ENCODE data around the gene PIAS1. TPM values are rescaled to one million over a fixed set of nuclear protein-coding genes. Genes with fewer than 3 reads are reported as not detected.

The PIAS1 gene
- total and polyA plus RNA-seq, 9 of the 15 experiments (the other 6 are each of a cell fraction or from before 2014, with no cell fraction given) = 18.0 to 59.1 (median 28.5) TPM

DNA sequence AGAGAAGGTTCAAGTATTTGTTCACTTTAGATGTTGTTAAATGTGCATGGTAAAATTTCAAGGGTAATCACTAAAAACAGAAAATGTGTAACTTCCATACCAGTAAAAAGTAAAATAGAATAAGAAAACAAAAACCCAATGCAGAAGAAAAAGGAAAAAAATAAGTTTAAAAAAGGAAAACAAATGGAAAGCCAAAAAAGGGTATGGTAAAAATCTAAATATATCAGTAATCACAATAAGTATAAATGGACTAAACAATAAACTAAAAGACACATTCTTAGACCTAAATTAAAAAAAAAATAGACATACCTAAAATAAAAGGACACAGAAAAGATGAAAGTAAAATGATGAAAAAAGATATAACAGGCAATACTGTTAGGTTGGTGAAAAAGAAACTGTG, 184.9 kb downstream of the PIAS1 start:
- BruUV-seq (replicated peaks) = no TSS peak
- no peak overlapping the region for H2AFZ ChIP-seq (ENCODE audit: low read depth, low read length)
- no peaks in the 10 kb centered on the region for H3K9me1 ChIP-seq (ENCODE audit: control insufficient read depth, insufficient read depth, low read length)
- FAIRE-seq = no peak
- no peak for ATAC-seq
- H3K36me3 ChIP-seq (ENCODE audit: control insufficient read depth, insufficient read depth, low read length) = no peaks in the 10 kb centered on the region
- CTCF ChIA-PET (ENCODE audit: low intra/inter-chr PET ratio) = no interaction called here
- no peaks in the 10 kb centered on the region for H3K79me2 ChIP-seq (ENCODE audit: control insufficient read depth, insufficient read depth, low read length)
- H3K4me2 ChIP-seq (ENCODE audit: insufficient read depth, low read length) = no peak overlapping the region
- no peaks in the 10 kb centered on the region; a peak in 2 of 5 replicates for H3K27me3 ChIP-seq (ENCODE audit: control insufficient read depth in 2 of 2, insufficient read depth in 2 of 2, low read length in 2 of 2)
- TF ChIP-seq, protein P1, sequence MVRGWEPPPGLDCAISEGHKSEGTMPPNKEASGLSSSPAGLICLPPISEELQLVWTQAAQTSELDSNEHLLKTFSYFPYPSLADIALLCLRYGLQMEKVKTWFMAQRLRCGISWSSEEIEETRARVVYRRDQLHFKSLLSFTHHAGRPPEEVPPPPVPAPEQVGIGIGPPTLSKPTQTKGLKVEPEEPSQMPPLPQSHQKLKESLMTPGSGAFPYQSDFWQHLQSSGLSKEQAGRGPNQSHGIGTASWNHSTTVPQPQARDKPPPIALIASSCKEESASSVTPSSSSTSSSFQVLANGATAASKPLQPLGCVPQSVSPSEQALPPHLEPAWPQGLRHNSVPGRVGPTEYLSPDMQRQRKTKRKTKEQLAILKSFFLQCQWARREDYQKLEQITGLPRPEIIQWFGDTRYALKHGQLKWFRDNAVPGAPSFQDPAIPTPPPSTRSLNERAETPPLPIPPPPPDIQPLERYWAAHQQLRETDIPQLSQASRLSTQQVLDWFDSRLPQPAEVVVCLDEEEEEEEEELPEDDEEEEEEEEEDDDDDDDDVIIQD (CRISPR knock-in tag; IDR thresholded peaks at IDR 0.05) = no peak
- peak; percentile 98 for TF ChIP-seq ZNF507 (tag; conservative IDR thresholded peaks at IDR 0.05)
- H3K4me3 ChIP-seq = no peak overlapping the region
- H3K4me1 ChIP-seq (replicated peaks in 1 of 2; ENCODE audit: control insufficient read depth in 2 of 2, insufficient read depth in 2 of 2, low read length in 2 of 2) = peaks cover 5% of the 10 kb centered on the region in 2 experiments; a peak in 3 of 5 replicates
- intact Hi-C loops (cut with micrococcal nuclease) (no loop called here), in situ Hi-C loops (cut with MboI) (no loop called here)
- H3K9me3 ChIP-seq (replicated peaks; ENCODE audit: control insufficient read depth, insufficient read depth, low read depth, low read length) = peaks cover 2% of the 10 kb centered on the region; the same call in 1 of the 2 replicates
- H3K9ac ChIP-seq (ENCODE audit: insufficient read depth in 1 of 2, low read depth in 2 of 2, low read length in 2 of 2) = no peak overlapping the region
- POLR2A ChIA-PET = interaction anchor here (1.0 kb wide), 1 partner anchor 398 kb away, joined by 3 read pairs; no protein-coding TSS in a partner anchor
- no peak for DNase-seq (ENCODE audit: extremely low read depth in 1 of 4, low spot score in 3 of 4)
- no peaks in the 10 kb centered on the region for H4K20me1 ChIP-seq (replicated peaks; ENCODE audit: control insufficient read depth, insufficient read depth, low read length)
- no peak overlapping the region for H3K27ac ChIP-seq (ENCODE audit: extremely low read depth, low read depth, low read length)

DNA sequence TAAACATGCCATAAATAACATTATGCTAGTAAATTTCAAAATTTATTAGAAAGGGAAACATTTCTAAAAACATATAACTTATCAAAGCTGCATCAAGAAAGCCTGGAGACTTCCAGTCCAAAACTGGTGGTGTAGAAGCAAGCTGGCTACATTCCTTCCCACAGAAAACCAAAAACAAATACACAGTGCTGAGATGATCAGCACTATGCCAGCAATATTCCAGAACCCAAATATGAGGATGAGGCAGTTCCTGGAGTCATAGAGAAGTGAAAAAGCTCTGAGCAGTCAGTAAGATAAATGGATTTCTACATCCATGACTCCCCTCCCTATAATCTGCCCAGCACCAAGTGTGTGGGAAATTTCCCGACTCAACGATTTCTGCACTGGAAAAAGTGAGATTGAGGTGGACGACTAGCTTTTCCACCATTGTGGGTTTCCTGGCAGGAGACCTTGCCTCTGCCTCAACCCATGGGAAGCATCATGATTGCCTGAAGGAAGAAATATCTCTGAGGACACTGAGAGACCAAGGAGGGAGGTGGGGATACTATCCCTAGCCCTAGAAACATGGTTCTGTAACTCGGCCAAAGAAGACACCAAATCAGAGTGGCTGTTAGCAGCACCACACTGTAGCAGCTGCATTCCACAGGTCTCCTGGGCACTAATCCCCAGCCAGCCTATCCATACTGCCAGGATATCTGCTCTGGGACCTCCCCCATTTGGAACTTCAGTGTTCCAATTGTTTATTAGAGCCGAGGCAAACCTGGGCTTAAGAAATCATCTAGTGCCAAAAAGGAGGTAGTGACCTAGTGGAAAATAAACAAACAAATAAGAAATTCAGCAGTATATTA, 187.2 kb downstream of the PIAS1 start:
- Histone ChIP-seq H3K79me2 (ENCODE audit: control insufficient read depth, insufficient read depth, low read length) (no peaks in the 10 kb centered on the region), H2AFZ (ENCODE audit: low read depth, low read length) (no peak overlapping the region), H3K4me3 (no peak overlapping the region), H3K4me1 (replicated peaks in 1 of 2; ENCODE audit: control insufficient read depth in 2 of 2, insufficient read depth in 2 of 2, low read length in 2 of 2) (no peaks in the 10 kb centered on the region), H4K20me1 (replicated peaks; ENCODE audit: control insufficient read depth, insufficient read depth, low read length) (no peaks in the 10 kb centered on the region), H3K4me2 (ENCODE audit: insufficient read depth, low read length) (no peak overlapping the region), H3K36me3 (ENCODE audit: control insufficient read depth, insufficient read depth, low read length) (no peaks in the 10 kb centered on the region), H3K27ac (ENCODE audit: extremely low read depth, low read depth, low read length) (no peak overlapping the region), H3K9me3 (replicated peaks; ENCODE audit: control insufficient read depth, insufficient read depth, low read depth, low read length) (peaks cover 2% of the 10 kb centered on the region; the same call in 1 of the 2 replicates), H3K27me3 (ENCODE audit: control insufficient read depth in 2 of 2, insufficient read depth in 2 of 2, low read length in 2 of 2) (no peaks in the 10 kb centered on the region; a peak in 2 of 5 replicates), H3K9me1 (ENCODE audit: control insufficient read depth, insufficient read depth, low read length) (no peaks in the 10 kb centered on the region), H3K9ac (ENCODE audit: insufficient read depth in 1 of 2, low read depth in 2 of 2, low read length in 2 of 2) (no peak overlapping the region)
- in situ Hi-C loops (cut with MboI) (no loop called here), intact Hi-C loops (cut with micrococcal nuclease) (no loop called here)
- ATAC-seq = no peak
- ChIA-PET CTCF (ENCODE audit: low intra/inter-chr PET ratio) (no interaction called here), POLR2A (interaction anchor here (0.9 kb wide), 1 partner anchor 10 kb away, joined by 4 read pairs; no protein-coding TSS in a partner anchor)
- DNase-seq (ENCODE audit: extremely low read depth in 1 of 4, low spot score in 3 of 4) = no peak
- no peak for FAIRE-seq
- BruUV-seq (replicated peaks) = no TSS peak
- 10% methylated on average over 5 of the region's 5 CpGs for WGBS (ENCODE audit: insufficient coverage, low coverage, missing lambda C conversion rate)
- TF ChIP-seq, protein P2, sequence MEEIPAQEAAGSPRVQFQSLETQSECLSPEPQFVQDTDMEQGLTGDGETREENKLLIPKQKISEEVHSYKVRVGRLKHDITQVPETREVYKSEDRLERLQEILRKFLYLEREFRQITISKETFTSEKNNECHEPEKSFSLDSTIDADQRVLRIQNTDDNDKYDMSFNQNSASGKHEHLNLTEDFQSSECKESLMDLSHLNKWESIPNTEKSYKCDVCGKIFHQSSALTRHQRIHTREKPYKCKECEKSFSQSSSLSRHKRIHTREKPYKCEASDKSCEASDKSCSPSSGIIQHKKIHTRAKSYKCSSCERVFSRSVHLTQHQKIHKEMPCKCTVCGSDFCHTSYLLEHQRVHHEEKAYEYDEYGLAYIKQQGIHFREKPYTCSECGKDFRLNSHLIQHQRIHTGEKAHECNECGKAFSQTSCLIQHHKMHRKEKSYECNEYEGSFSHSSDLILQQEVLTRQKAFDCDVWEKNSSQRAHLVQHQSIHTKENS (CRISPR knock-in tag; IDR thresholded peaks at IDR 0.05) = no peak
- TF ChIP-seq, protein P3, sequence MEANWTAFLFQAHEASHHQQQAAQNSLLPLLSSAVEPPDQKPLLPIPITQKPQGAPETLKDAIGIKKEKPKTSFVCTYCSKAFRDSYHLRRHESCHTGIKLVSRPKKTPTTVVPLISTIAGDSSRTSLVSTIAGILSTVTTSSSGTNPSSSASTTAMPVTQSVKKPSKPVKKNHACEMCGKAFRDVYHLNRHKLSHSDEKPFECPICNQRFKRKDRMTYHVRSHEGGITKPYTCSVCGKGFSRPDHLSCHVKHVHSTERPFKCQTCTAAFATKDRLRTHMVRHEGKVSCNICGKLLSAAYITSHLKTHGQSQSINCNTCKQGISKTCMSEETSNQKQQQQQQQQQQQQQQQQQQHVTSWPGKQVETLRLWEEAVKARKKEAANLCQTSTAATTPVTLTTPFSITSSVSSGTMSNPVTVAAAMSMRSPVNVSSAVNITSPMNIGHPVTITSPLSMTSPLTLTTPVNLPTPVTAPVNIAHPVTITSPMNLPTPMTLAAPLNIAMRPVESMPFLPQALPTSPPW (CRISPR knock-in tag; IDR thresholded peaks at IDR 0.05) = no peak
- TF ChIP-seq ZNF57 (CRISPR knock-in tag; IDR thresholded peaks at IDR 0.05) (no peak), ATF7 (IDR thresholded peaks at IDR 0.05) (no peak), CREM (IDR thresholded peaks at IDR 0.05; ENCODE audit: low read depth) (no peak), ZEB2 (IDR thresholded peaks at IDR 0.05) (no peak), BMI1 (IDR thresholded peaks at IDR 0.05; ENCODE audit: low read length) (no peak)

All from K562 (cell line).